Panc1 (cell line): ENCODE results near the gene ZFP36L2.

Experiments used
- TF ChIP-seq, protein P1 (sequence below): fragments of 450-650 bp; IDR thresholded peaks from 2 replicates; pipeline ENCODE4 v1.5.1; 2017; ENCODE audit warnings: mild to moderate bottlenecking
- TF ChIP-seq, protein P2 (sequence below), 2 experiments: IDR thresholded peaks; 2 replicates each; pipeline ENCODE4 v1.6.1; 2011 to 2012; ENCODE audit warnings: low read depth in 2 of 2, control low read depth in 1 of 2, low read length in 1 of 2, mild to moderate bottlenecking in 1 of 2, moderate library complexity in 1 of 2; ENCODE audit not compliant: insufficient read depth in 1 of 2

GRCh38 chr2:43184339-43184895 is 42.0 kb downstream of the ZFP36L2 start:
- TF ChIP-seq, protein P1, sequence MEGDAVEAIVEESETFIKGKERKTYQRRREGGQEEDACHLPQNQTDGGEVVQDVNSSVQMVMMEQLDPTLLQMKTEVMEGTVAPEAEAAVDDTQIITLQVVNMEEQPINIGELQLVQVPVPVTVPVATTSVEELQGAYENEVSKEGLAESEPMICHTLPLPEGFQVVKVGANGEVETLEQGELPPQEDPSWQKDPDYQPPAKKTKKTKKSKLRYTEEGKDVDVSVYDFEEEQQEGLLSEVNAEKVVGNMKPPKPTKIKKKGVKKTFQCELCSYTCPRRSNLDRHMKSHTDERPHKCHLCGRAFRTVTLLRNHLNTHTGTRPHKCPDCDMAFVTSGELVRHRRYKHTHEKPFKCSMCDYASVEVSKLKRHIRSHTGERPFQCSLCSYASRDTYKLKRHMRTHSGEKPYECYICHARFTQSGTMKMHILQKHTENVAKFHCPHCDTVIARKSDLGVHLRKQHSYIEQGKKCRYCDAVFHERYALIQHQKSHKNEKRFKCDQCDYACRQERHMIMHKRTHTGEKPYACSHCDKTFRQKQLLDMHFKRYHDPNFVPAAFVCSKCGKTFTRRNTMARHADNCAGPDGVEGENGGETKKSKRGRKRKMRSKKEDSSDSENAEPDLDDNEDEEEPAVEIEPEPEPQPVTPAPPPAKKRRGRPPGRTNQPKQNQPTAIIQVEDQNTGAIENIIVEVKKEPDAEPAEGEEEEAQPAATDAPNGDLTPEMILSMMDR, result no peak
- TF ChIP-seq, protein P2, sequence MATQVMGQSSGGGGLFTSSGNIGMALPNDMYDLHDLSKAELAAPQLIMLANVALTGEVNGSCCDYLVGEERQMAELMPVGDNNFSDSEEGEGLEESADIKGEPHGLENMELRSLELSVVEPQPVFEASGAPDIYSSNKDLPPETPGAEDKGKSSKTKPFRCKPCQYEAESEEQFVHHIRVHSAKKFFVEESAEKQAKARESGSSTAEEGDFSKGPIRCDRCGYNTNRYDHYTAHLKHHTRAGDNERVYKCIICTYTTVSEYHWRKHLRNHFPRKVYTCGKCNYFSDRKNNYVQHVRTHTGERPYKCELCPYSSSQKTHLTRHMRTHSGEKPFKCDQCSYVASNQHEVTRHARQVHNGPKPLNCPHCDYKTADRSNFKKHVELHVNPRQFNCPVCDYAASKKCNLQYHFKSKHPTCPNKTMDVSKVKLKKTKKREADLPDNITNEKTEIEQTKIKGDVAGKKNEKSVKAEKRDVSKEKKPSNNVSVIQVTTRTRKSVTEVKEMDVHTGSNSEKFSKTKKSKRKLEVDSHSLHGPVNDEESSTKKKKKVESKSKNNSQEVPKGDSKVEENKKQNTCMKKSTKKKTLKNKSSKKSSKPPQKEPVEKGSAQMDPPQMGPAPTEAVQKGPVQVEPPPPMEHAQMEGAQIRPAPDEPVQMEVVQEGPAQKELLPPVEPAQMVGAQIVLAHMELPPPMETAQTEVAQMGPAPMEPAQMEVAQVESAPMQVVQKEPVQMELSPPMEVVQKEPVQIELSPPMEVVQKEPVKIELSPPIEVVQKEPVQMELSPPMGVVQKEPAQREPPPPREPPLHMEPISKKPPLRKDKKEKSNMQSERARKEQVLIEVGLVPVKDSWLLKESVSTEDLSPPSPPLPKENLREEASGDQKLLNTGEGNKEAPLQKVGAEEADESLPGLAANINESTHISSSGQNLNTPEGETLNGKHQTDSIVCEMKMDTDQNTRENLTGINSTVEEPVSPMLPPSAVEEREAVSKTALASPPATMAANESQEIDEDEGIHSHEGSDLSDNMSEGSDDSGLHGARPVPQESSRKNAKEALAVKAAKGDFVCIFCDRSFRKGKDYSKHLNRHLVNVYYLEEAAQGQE (IDR thresholded peaks at IDR 0.05; ENCODE audit: insufficient read depth in 1 of 2, low read depth in 2 of 2, low read length in 1 of 2), result no peak
